H9 (cell line): ENCODE measurements around the gene TFCP2. TPM values are rescaled to one million over a fixed set of nuclear protein-coding genes. Genes with fewer than 3 reads are reported as not detected.

Experiments used
- DNase-seq: peaks from one replicate; pipeline ENCODE4 v3.0.0-alpha.2; 2017
- H2AFZ ChIP-seq: one replicate; pipeline ENCODE4 v1.6.1; 2013; ENCODE audit warnings: mild to moderate bottlenecking, low read length, control low read depth, moderate library complexity
- H2AK5ac ChIP-seq: 2 replicates; pipeline ENCODE4 v1.6.1; 2013; ENCODE audit warnings: low read length, control low read depth, mixed read lengths; ENCODE audit not compliant: insufficient read length
- H2BK120ac ChIP-seq: one replicate; pipeline ENCODE4 v1.6.1; 2013; ENCODE audit warnings: low read depth, mild to moderate bottlenecking, low read length, control low read depth, inconsistent platforms; ENCODE audit not compliant: poor library complexity, severe bottlenecking
- H2BK12ac ChIP-seq: 2 replicates; pipeline ENCODE4 v1.6.1; 2013; ENCODE audit warnings: low read length, control low read depth, mixed read lengths, low read depth; ENCODE audit not compliant: insufficient read length
- H2BK15ac ChIP-seq: 2 replicates; pipeline ENCODE4 v1.6.1; 2013; ENCODE audit warnings: low read depth, low read length, control low read depth
- H2BK20ac ChIP-seq: one replicate; pipeline ENCODE4 v1.6.1; 2013; ENCODE audit warnings: low read depth, mild to moderate bottlenecking, low read length, control low read depth, inconsistent platforms; ENCODE audit not compliant: poor library complexity, severe bottlenecking
- H2BK5ac ChIP-seq: 2 replicates; pipeline ENCODE4 v1.6.1; 2013; ENCODE audit warnings: low read length, control low read depth, mixed read lengths; ENCODE audit not compliant: insufficient read length
- H3K14ac ChIP-seq: 2 replicates; pipeline ENCODE4 v1.6.1; 2013; ENCODE audit warnings: low read length, control low read depth; ENCODE audit not compliant: insufficient read depth
- H3K18ac ChIP-seq: 2 replicates; pipeline ENCODE4 v1.6.1; 2013; ENCODE audit warnings: low read depth, mild to moderate bottlenecking, mixed read lengths, low read length, control low read depth; ENCODE audit not compliant: insufficient read length
- H3K23ac ChIP-seq: 2 replicates; pipeline ENCODE4 v1.6.1; 2013; ENCODE audit warnings: low read length, control low read depth, mixed read lengths, low read depth; ENCODE audit not compliant: insufficient read length
- H3K23me2 ChIP-seq: 2 replicates; pipeline ENCODE4 v1.6.1; 2013; ENCODE audit warnings: low read depth, mild to moderate bottlenecking, mixed read lengths, low read length, control low read depth; ENCODE audit not compliant: insufficient read length, poor library complexity, severe bottlenecking
- H3K27ac ChIP-seq: 2 replicates; pipeline ENCODE4 v1.5.1; 2013; ENCODE audit warnings: low read length, control low read depth, mixed read lengths, low read depth; ENCODE audit not compliant: insufficient read length
- H3K27me3 ChIP-seq: 2 replicates; pipeline ENCODE4 v1.6.1; 2013; ENCODE audit warnings: low read length, control low read depth, inconsistent platforms; ENCODE audit not compliant: insufficient read depth
- H3K4ac ChIP-seq: 2 replicates; pipeline ENCODE4 v1.6.1; 2013; ENCODE audit warnings: low read depth, mild to moderate bottlenecking, control low read depth, inconsistent platforms, low read length, moderate library complexity
- H3K4me1 ChIP-seq: 2 replicates; pipeline ENCODE4 v1.6.1; 2013; ENCODE audit warnings: low read length, control low read depth, inconsistent platforms; ENCODE audit not compliant: insufficient read depth
- H3K4me2 ChIP-seq: 2 replicates; pipeline ENCODE4 v1.6.1; 2013; ENCODE audit warnings: low read length, control low read depth, mixed read lengths; ENCODE audit not compliant: insufficient read length, insufficient read depth
- H3K56ac ChIP-seq: 2 replicates; pipeline ENCODE4 v1.6.1; 2013; ENCODE audit warnings: low read depth, mild to moderate bottlenecking, mixed read lengths, low read length, control low read depth; ENCODE audit not compliant: insufficient read length
- H3K79me1 ChIP-seq: 2 replicates; pipeline ENCODE4 v1.6.1; 2013; ENCODE audit warnings: low read depth, mild to moderate bottlenecking, moderate library complexity, low read length, control low read depth, inconsistent platforms; ENCODE audit not compliant: insufficient read depth, poor library complexity, severe bottlenecking
- H3K79me2 ChIP-seq: 2 replicates; pipeline ENCODE4 v1.6.1; 2013; ENCODE audit warnings: low read length, control low read depth, inconsistent platforms; ENCODE audit not compliant: insufficient read depth
- H3K9ac ChIP-seq: 2 replicates; pipeline ENCODE4 v1.6.1; 2013; ENCODE audit warnings: low read length, control low read depth, mixed read lengths; ENCODE audit not compliant: insufficient read length; ENCODE audit errors: extremely low read depth
- H3K9me3 ChIP-seq: one replicate; pipeline ENCODE4 v1.6.1; 2013; ENCODE audit warnings: low read depth, low read length, inconsistent platforms; ENCODE audit not compliant: control insufficient read depth
- H3T11ph ChIP-seq: one replicate; pipeline ENCODE4 v1.6.1; 2013; ENCODE audit warnings: mild to moderate bottlenecking, low read length, control low read depth, inconsistent platforms
- H4K20me1 ChIP-seq: one replicate; pipeline ENCODE4 v1.6.1; 2013; ENCODE audit not compliant: control insufficient read depth, insufficient read length, insufficient read depth
- H4K5ac ChIP-seq: 2 replicates; pipeline ENCODE4 v1.6.1; 2013; ENCODE audit warnings: low read depth, mild to moderate bottlenecking, mixed read lengths, low read length, control low read depth; ENCODE audit not compliant: insufficient read length
- H4K8ac ChIP-seq: replicated peaks from 2 replicates; pipeline ENCODE4 v1.6.1; 2013; ENCODE audit warnings: low read length, control low read depth, mixed read lengths, low read depth; ENCODE audit not compliant: insufficient read length
- H4K91ac ChIP-seq: 2 replicates; pipeline ENCODE4 v1.6.1; 2013; ENCODE audit warnings: low read depth, mild to moderate bottlenecking, moderate library complexity, mixed read lengths, low read length, control low read depth; ENCODE audit not compliant: insufficient read length
- H3K27ac Mint-ChIP-seq, 3 experiments: 2 replicates in 2 of 3; 3 replicates in 1 of 3; pipeline ENCODE4 v1.8.0; 2020 to 2021; ENCODE audit warnings: mixed read lengths in 3 of 3, mild to moderate bottlenecking in 1 of 3, moderate library complexity in 1 of 3
- H3K27me3 Mint-ChIP-seq: 2 replicates; pipeline ENCODE4 v1.8.0; 2021; ENCODE audit warnings: low read depth, mild to moderate bottlenecking, moderate library complexity, mixed read lengths
- H3K36me3 Mint-ChIP-seq, 3 experiments: 2 replicates in 2 of 3; 3 replicates in 1 of 3; pipeline ENCODE4 v1.8.0; 2020 to 2021; ENCODE audit warnings: low read depth in 3 of 3, mixed read lengths in 3 of 3; ENCODE audit not compliant: insufficient read depth in 1 of 3
- H3K4me1 Mint-ChIP-seq, 2 experiments: 2 replicates each; pipeline ENCODE4 v1.8.0; 2020; ENCODE audit warnings: mixed read lengths in 2 of 2
- H3K4me3 Mint-ChIP-seq, 2 experiments: 2 replicates in 1 of 2; 3 replicates in 1 of 2; pipeline ENCODE4 v1.8.0; 2020 to 2021; ENCODE audit warnings: mild to moderate bottlenecking in 2 of 2, mixed read lengths in 2 of 2, moderate library complexity in 1 of 2
- H3K9me3 Mint-ChIP-seq, 2 experiments: 2 replicates in 1 of 2; 3 replicates in 1 of 2; pipeline ENCODE4 v1.8.0; 2020; ENCODE audit warnings: mild to moderate bottlenecking in 2 of 2, mixed read lengths in 2 of 2, moderate library complexity in 1 of 2
- WGBS: extraction: QIAGEN DNeasy Blood & Tissue Kit; methylation state at CpG from one replicate; pipeline ENCODE4 v1.1.7; 2013; ENCODE audit warnings: missing lambda C conversion rate, low lambda C conversion rate, mixed read lengths; ENCODE audit not compliant: insufficient read length; ENCODE audit errors: extremely low coverage; 5-methylcytosine and 5-hydroxymethylcytosine counted together
- total RNA-seq: library from RNA; stranded (reverse); gene quantifications from 2 replicates; pipeline ENCODE4 v1.2.1, GENCODE V29; 2021
- TF ChIP-seq, protein P1 (sequence below): fragments of 200-600 bp; sonication (generic); conservative IDR thresholded peaks from 3 replicates; pipeline ENCODE4 v1.8.0; 2021; ENCODE audit warnings: antibody characterized with exemption, mild to moderate bottlenecking

Gene TFCP2
- total RNA-seq, 1 experiment from 2014 or later, result 27.1 TPM

- Mint-ChIP-seq H3K9me3 (no peaks in the 10 kb centered on the region), H3K27me3 (no peaks in the 10 kb centered on the region), H3K4me1 (peaks cover 18% of the 10 kb centered on the region in 2 experiments), H3K27ac (no peak overlapping the region; a peak in 1 of 7 replicates), H3K36me3 (peaks cover 0 to 10% (median 5%) of the 10 kb centered on the region in 3 experiments; a peak in 4 of 7 replicates), H3K4me3 (peak overlapping the region; percentile 69 to 78)
- H3K79me1 ChIP-seq, result no peaks in the 10 kb centered on the region
- no peak overlapping the region for H2BK15ac ChIP-seq
- H3K9ac ChIP-seq, result no peak overlapping the region
- no peak overlapping the region for H3K23ac ChIP-seq
- no peak overlapping the region for H4K5ac ChIP-seq
- no peak overlapping the region for H4K91ac ChIP-seq
- H3K79me2 ChIP-seq, result no peaks in the 10 kb centered on the region
- no peaks in the 10 kb centered on the region for H3K27me3 ChIP-seq
- no peak overlapping the region for H2BK5ac ChIP-seq
- TF ChIP-seq, protein P1, sequence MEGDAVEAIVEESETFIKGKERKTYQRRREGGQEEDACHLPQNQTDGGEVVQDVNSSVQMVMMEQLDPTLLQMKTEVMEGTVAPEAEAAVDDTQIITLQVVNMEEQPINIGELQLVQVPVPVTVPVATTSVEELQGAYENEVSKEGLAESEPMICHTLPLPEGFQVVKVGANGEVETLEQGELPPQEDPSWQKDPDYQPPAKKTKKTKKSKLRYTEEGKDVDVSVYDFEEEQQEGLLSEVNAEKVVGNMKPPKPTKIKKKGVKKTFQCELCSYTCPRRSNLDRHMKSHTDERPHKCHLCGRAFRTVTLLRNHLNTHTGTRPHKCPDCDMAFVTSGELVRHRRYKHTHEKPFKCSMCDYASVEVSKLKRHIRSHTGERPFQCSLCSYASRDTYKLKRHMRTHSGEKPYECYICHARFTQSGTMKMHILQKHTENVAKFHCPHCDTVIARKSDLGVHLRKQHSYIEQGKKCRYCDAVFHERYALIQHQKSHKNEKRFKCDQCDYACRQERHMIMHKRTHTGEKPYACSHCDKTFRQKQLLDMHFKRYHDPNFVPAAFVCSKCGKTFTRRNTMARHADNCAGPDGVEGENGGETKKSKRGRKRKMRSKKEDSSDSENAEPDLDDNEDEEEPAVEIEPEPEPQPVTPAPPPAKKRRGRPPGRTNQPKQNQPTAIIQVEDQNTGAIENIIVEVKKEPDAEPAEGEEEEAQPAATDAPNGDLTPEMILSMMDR, result no peak
- H4K20me1 ChIP-seq, result no peaks in the 10 kb centered on the region
- no peak overlapping the region for H3T11ph ChIP-seq
- H3K14ac ChIP-seq, result no peak overlapping the region
- no peak overlapping the region for H2BK12ac ChIP-seq
- H3K56ac ChIP-seq, result no peak overlapping the region
- no peak overlapping the region for H4K8ac ChIP-seq
- no peak overlapping the region for H3K27ac ChIP-seq
- no peak overlapping the region for H3K4ac ChIP-seq
- peaks cover 15% of the 10 kb centered on the region for H3K23me2 ChIP-seq
- DNase-seq, result no peak
- no peaks in the 10 kb centered on the region for H3K9me3 ChIP-seq
- peak overlapping the region; percentile 73 for H3K4me2 ChIP-seq
- H2AK5ac ChIP-seq, result no peak overlapping the region
- H3K4me1 ChIP-seq, result no peaks in the 10 kb centered on the region; the same call in 1 of the 2 replicates
- no peak overlapping the region for H3K18ac ChIP-seq
- WGBS, result no CpG with 5 or more reads among the region's 7 CpGs
- H2AFZ ChIP-seq, result no peak overlapping the region
- no peak overlapping the region for H2BK120ac ChIP-seq
- peak overlapping the region; percentile 78 for H2BK20ac ChIP-seq
These were observed 43.7 kb upstream of the TFCP2 start for GRCh38 chr12:51216642-51217041.
